Skeletal muscle satellite cell (primary cell): ENCODE measurements around the gene GH2.
"Not testable (repeated sequence)": the region's sequence is repeated elsewhere in the genome, so short reads cannot be mapped to it uniquely, and the experiment has no call there.

Source experiments
- H3K27me3 ChIP-seq: 2 replicates; pipeline ENCODE4 v1.7.0; 2013; ENCODE audit warnings: low read length; ENCODE audit not compliant: control insufficient read depth, insufficient read depth
- H3K36me3 ChIP-seq: 2 replicates; pipeline ENCODE4 v1.7.0; 2013; ENCODE audit warnings: mild to moderate bottlenecking, control low read depth, low read length; ENCODE audit not compliant: insufficient read depth
- H3K4me1 ChIP-seq: 2 replicates; pipeline ENCODE4 v1.7.0; 2013; ENCODE audit warnings: low read length; ENCODE audit not compliant: control insufficient read depth, insufficient read depth
- H3K4me2 ChIP-seq: 2 replicates; pipeline ENCODE4 v1.7.0; 2013; ENCODE audit warnings: mild to moderate bottlenecking, low read length
- H3K4me3 ChIP-seq: 2 replicates; pipeline ENCODE4 v1.7.0; 2013; ENCODE audit warnings: low read length
- H3K9ac ChIP-seq: 2 replicates; pipeline ENCODE4 v1.7.0; 2013; ENCODE audit warnings: mild to moderate bottlenecking, low read depth, low read length, moderate library complexity
- H3K9me3 ChIP-seq: replicated peaks from 2 replicates; pipeline ENCODE4 v1.7.0; 2013; ENCODE audit warnings: mild to moderate bottlenecking, control low read depth, low read length

GH2 gene

DNA sequence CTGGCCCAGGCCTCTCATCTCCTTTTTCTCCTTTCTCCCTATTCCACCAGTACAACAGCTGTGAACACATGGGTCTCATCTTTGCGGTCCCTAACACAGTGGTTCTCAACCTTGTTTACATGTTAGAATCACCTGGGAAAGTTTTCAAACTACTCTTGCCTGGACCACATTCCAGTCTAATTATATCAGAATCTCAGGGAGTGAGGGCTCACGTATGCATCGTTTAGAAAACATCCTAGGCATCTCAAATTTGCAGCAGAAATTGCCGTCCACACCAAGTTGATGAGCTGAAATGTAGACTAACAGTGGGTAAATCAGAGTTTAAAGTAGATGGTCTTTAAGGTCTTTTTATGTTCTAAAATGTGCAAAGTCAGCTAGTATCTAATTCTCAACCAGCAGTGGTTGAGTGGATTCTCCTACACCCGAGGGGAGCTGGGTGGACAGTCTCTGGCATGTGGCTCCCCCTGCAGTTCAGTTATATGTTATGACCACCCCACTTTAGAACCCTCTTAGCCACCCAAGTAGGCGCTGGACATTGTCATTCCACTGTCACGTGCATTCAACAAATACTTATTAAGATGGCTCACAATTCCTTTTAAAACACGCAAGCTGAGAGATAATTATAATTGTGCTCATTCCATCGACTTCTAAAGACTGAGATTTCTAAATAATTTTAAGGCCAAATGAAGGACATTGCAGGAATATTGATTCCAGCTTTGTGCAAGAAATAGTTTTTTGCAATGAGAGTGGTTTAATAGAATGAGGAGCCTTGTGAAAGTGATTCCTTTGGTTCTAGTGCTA is 12.1 kb downstream of the GH2 start:
- not testable (repeated sequence) for H3K27me3 ChIP-seq, H3K9ac ChIP-seq, H3K9me3 ChIP-seq, H3K4me3 ChIP-seq, H3K36me3 ChIP-seq, H3K4me2 ChIP-seq, H3K4me1 ChIP-seq

DNA sequence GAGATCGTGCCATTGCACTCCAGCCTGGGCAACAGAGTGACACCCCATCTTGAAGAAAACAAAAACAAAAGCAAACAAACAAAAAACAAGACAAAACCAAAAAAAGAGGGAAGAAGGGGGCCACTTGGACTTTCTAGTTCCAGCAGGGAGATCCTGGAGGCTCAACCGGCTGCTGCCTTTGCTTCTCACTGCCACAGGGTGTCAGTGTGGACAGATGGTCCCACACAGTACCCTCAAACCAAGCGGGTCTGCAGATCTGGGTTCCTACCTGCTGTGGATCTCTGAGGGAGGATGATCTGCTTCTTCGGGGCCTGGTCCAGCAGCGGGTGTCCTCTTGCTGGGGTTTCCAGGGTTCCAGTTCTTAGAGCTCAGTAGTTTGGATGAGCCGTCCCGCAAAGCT is 15.1 kb downstream of the GH2 start:
- not testable (repeated sequence) for H3K9ac ChIP-seq, H3K4me1 ChIP-seq, H3K36me3 ChIP-seq, H3K4me2 ChIP-seq, H3K9me3 ChIP-seq, H3K4me3 ChIP-seq, H3K27me3 ChIP-seq

DNA sequence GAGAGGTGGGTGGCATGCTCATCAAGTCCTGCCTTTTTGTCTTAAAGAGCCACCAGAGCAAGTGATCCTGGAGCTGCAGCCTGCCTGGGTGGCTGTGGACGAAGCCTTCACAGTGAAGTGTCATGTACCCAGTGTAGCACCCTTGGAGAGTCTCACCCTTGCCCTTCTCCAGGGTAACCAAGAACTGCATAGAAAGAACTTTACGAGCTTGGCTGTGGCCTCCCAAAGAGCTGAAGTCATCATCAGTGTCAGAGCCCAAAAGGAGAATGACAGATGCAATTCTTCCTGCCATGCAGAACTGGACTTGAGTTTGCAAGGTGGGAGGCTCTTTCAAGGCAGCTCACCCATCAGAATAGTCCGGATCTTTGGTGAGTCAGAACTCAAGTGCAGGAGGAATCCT is 22.5 kb downstream of the GH2 start:
- H3K4me2 ChIP-seq, result no peak overlapping the region
- no peak overlapping the region for H3K4me3 ChIP-seq
- peaks cover 40% of the 10 kb centered on the region for H3K27me3 ChIP-seq
- H3K4me1 ChIP-seq, result no peaks in the 10 kb centered on the region
- no peaks in the 10 kb centered on the region for H3K36me3 ChIP-seq
- no peak overlapping the region for H3K9ac ChIP-seq
- H3K9me3 ChIP-seq, result no peaks in the 10 kb centered on the region

DNA sequence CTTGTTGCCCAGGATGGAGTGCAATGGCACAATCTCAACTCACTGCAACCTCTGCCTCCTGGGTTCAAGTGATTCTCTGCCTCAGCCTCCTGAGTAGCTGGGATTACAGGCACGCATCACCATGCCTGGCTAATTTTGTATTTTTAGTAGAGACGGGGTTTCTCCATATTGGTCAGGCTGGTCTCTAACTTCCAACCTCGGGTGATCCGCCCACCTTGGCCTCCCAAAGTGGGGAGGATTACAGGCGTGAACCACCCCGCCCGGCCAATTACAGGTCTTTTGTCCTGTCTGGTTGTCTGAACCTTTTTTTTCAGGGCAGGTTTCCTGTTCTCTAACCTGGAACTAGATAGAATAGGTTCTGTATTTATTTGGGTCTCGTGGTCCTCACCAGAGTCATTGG is 25.3 kb downstream of the GH2 start:
- H3K36me3 ChIP-seq, H3K4me3 ChIP-seq, H3K9me3 ChIP-seq, H3K4me2 ChIP-seq, H3K9ac ChIP-seq, H3K4me1 ChIP-seq: not testable (repeated sequence)
- H3K27me3 ChIP-seq, result peaks cover 48% of the 10 kb centered on the region

DNA sequence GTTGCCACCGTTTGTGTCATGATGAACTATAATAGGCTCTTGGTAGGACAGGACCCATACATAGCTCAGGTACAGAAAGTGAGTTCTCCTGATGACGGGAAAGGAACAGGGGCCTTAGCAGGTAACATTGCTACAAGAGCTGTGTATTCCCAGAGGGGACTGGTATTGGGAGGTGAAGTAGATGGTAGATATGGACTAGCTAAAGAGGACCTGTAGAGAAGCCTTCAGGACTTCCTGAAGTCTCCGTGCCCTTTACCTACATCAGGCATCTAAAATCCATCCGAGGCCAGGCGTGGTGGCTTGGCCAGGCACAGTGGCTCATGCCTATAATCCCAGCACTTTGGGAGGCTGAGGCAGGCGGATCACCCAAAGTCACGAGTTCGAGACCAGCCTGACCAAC is 26.6 kb downstream of the GH2 start:
- Histone ChIP-seq H3K36me3 (no peaks in the 10 kb centered on the region), H3K9ac (no peak overlapping the region)

DNA sequence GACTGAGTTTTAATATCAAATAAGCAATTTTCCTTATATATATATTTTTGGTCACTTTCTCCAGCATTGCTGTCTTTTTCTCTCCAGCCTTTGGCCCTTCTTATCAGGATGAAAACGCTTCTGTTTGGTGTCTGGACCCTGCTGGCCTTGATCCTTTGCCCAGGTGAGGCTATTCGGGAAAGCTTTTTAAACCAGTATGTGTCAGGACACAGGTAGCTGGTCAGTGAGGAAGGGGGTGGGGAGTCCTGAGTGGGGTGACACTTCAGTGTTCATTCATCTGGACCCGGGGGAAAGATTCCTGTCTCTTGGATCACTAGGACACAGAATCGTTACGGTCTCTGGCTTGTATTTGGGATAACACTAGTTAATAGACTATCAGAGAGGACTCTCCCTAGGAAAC is 27.0 kb downstream of the GH2 start:
- Histone ChIP-seq H3K27me3 (peaks cover 37% of the 10 kb centered on the region), H3K36me3 (no peaks in the 10 kb centered on the region), H3K9ac (no peak overlapping the region), H3K4me2 (no peak overlapping the region), H3K4me3 (no peak overlapping the region), H3K4me1 (no peaks in the 10 kb centered on the region), H3K9me3 (no peaks in the 10 kb centered on the region)

More for the DNA sequence above, 26.6 kb downstream of the GH2 start:
- H3K4me1 ChIP-seq, result no peaks in the 10 kb centered on the region
- no peaks in the 10 kb centered on the region for H3K9me3 ChIP-seq
- H3K4me3 ChIP-seq, result no peak overlapping the region
- peaks cover 42% of the 10 kb centered on the region for H3K27me3 ChIP-seq
- no peak overlapping the region for H3K4me2 ChIP-seq

DNA sequence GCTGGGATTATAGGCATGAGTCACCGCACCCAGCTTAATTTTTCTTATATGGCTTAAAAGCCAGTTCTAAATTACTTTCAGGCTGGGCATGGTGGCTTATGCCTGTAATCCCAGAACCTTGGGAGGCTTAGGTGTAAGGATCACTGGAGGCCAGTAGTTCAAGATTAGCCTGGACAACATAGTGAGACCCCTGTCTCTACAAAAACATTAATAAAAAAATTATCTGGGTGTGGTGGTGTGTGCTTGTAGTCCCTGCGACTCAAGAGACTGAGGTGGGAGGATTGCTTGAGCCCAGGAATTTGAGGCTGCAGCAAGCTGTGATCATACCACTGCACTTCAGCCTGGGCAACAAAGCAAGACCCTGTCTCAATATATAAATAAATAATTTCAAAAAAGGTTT is 28.5 kb downstream of the GH2 start:
- Histone ChIP-seq H3K27me3 (peaks cover 28% of the 10 kb centered on the region), H3K36me3 (no peaks in the 10 kb centered on the region), H3K4me3 (no peak overlapping the region), H3K9me3 (no peaks in the 10 kb centered on the region), H3K9ac (no peak overlapping the region), H3K4me2 (no peak overlapping the region), H3K4me1 (peaks cover 5% of the 10 kb centered on the region)

DNA sequence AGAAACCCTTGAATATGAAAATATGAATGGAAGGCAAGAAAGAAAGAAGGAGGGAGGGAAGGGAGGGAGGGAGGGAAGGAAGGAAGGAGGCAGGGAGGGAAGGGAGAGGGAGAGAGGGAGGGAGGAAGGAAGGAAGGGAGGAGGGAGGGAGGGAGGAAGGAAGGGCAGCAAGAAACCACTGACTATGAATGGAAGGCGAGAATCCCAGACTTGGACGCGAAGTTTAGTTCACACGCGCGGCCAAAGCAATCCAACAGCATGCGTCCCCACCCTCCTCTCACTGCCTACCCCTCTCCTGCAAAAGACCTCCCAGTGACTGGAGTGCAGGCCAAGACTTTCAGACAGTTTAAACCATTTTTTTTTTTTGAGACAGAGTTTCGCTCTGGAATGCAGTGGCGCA is 31.3 kb downstream of the GH2 start:
- no peaks in the 10 kb centered on the region for H3K36me3 ChIP-seq
- H3K4me1 ChIP-seq, result peaks cover 5% of the 10 kb centered on the region
- H3K9ac ChIP-seq, result no peak overlapping the region
- H3K4me3 ChIP-seq, result no peak overlapping the region
- no peaks in the 10 kb centered on the region for H3K9me3 ChIP-seq
- peaks cover 21% of the 10 kb centered on the region for H3K27me3 ChIP-seq
- H3K4me2 ChIP-seq, result no peak overlapping the region

DNA sequence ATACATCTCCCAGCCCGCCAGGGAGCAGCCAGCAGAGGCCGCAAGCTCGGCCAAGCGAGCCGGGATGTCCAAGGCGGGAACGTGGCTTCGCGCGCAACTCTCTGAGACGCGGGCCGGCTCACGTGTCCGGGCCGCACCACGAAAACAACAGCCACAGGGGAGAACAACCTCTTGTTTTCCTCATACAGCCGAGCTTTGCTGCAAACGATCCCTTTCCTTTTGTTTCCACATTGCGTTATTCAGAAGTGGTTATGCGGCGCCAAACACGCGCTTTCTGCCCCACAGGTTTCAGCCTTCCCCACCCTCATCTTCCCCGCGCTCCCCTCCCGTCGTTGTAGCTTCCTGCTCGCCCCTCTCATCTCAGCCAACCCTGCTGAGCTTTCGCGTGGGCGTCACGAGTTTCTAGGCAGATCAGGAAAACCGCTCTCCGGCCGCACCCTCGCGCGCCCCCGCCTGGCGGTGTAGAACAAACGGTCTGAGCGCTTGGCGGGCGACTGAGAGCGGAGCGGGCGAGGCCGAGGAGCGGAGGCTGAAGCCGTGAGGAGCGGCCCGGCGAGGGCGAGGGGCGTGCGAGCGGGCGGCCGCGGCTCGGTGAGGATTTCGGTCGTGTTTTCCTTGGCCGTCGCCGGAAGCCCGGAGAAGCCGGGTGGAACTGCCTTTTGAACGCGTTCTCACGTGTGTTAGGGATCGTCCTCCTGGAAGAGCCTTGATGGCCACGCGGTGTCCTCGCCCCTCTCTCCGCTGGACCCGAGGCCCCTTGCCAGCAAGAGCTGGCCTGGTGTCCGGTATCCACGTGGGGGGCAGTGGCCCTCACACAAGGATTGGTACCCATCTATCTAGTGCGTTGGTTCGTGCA is 32.7 kb downstream of the GH2 start:
- peak overlapping the region; percentile 86 for H3K4me2 ChIP-seq
- H3K4me3 ChIP-seq, result peak overlapping the region; percentile 68
- H3K36me3 ChIP-seq, result no peaks in the 10 kb centered on the region
- peaks cover 11% of the 10 kb centered on the region for H3K27me3 ChIP-seq
- no peaks in the 10 kb centered on the region for H3K9me3 ChIP-seq
- H3K4me1 ChIP-seq, result peaks cover 8% of the 10 kb centered on the region
- H3K9ac ChIP-seq, result peak overlapping the region; percentile 68

DNA sequence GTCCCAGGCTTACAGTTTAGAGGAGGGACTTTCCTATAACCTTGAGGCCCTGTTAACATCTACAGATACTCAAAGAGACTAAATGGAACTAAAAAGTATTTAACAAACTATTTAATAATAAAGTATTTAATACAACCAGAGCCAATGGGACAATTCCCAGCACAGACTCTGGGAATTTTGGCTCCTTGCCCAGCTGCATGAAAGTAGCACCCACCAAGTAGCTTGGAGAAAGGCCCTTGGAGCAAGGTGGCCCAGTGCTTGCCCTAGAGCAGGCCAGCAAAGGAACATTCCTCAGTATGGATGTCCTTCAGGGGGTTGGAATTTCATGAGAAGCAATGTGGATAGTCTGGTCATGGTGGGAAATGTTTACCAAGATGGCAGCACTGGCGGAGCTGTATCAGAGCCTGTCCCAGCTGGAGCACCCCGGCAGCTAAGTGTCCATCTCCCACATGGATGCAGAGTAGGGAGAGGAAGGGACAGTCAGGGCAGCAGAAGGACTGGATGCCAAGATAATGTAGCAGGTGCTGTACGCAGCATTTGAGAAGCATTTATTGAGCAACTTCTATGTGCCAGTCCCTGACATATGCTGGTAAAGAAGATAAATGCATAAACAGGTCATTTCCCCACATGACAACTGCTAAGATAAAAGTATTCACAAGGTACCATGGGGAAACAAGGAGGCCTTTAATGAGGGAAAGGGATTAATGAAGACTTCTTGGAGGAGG is 34.1 kb downstream of the GH2 start:
- Histone ChIP-seq H3K36me3 (no peaks in the 10 kb centered on the region), H3K4me1 (peaks cover 18% of the 10 kb centered on the region), H3K9me3 (no peaks in the 10 kb centered on the region), H3K9ac (no peak overlapping the region), H3K4me3 (no peak overlapping the region), H3K27me3 (peaks cover 4% of the 10 kb centered on the region), H3K4me2 (no peak overlapping the region)

DNA sequence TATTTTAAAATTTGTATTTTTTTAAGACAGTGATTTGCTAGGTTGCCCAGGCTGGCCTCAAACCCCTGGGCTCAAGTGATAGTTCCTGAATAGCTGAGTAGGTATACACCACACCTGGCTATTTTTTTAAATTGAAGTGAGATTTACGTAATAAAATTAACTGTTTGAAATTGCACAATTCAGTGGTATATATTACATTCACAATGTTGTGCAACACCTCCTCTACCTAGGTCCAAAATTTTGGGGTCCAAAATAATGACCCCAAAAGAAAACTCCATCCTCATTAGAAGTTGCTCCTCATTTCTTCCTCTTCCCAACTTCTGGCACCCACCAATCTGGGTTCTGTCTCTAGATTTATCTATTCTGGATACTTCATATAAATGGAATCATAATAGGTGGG is 36.2 kb downstream of the GH2 start:
- H3K27me3 ChIP-seq, result no peaks in the 10 kb centered on the region
- no peaks in the 10 kb centered on the region for H3K36me3 ChIP-seq
- no peak overlapping the region for H3K9ac ChIP-seq
- H3K9me3 ChIP-seq, result no peaks in the 10 kb centered on the region
- no peak overlapping the region for H3K4me2 ChIP-seq
- H3K4me3 ChIP-seq, result no peak overlapping the region
- H3K4me1 ChIP-seq, result peaks cover 28% of the 10 kb centered on the region
